Measurements from ENCODE around the gene GATB. TPM values are rescaled to one million over a fixed set of nuclear protein-coding genes. Genes with fewer than 3 reads are reported as not detected.

The GATB gene
- total RNA-seq, 1 donor from 2014 or later: 17.7 TPM

DNA sequence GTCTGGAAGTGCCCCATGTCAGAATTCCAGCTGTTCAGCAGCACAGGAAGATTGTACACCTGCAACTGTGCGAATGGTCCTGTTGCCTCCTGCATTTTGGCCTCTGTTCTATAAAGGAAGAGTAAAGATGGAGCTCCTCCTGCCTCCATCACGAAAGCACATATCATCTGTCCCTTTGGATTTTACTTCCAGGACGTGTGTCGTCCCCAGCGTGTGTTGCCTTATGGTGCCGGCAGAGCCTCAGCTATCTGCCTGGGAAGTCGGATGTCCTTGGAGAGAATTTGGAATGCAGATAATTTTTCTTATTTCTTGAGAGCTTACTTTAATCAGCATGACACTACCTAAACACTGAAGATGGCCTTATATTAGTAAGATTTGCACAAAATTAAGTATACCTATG is 97.7 kb downstream of the GATB start:
- no peaks in the 10 kb centered on the region for H3K36me3 ChIP-seq
- intact Hi-C loops (cut with DNase I): no loop called here

DNA sequence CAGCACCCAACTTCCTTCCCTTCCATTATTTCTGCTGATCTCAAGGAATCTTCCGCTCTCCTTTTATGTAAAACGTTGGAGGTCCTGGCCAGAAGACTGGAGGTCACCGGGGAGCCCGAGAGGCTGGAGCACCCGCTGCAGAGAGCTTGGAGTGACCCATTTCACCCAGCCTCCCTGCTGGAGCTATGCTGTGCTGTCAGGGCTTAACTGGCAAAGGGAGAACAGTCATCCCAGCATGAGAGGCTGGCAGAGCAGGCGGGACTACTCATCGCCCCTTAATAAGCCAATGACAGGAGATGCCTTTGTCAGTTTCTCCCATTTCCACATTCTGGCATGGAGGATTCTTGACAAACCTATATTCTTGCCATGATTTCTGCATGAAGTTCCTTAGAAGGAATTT is 98.9 kb downstream of the GATB start:
- Histone ChIP-seq H3K36me3 (peaks cover 2% of the 10 kb centered on the region), H3K27ac (no peak overlapping the region), H3K27me3 (no peaks in the 10 kb centered on the region), H3K4me3 (no peak overlapping the region), H3K4me1 (no peaks in the 10 kb centered on the region), H3K9me3 (no peaks in the 10 kb centered on the region)
- TF ChIP-seq, protein P1, sequence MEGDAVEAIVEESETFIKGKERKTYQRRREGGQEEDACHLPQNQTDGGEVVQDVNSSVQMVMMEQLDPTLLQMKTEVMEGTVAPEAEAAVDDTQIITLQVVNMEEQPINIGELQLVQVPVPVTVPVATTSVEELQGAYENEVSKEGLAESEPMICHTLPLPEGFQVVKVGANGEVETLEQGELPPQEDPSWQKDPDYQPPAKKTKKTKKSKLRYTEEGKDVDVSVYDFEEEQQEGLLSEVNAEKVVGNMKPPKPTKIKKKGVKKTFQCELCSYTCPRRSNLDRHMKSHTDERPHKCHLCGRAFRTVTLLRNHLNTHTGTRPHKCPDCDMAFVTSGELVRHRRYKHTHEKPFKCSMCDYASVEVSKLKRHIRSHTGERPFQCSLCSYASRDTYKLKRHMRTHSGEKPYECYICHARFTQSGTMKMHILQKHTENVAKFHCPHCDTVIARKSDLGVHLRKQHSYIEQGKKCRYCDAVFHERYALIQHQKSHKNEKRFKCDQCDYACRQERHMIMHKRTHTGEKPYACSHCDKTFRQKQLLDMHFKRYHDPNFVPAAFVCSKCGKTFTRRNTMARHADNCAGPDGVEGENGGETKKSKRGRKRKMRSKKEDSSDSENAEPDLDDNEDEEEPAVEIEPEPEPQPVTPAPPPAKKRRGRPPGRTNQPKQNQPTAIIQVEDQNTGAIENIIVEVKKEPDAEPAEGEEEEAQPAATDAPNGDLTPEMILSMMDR (IDR thresholded peaks at IDR 0.05): no peak
- DNase-seq (no peak), ATAC-seq (no peak)
- intact Hi-C loops (cut with DNase I): no loop called here

More for the DNA sequence above, 97.7 kb downstream of the GATB start:
- Histone ChIP-seq H3K4me1 (no peaks in the 10 kb centered on the region), H3K4me3 (no peak overlapping the region), H3K27ac (no peak overlapping the region), H3K9me3 (no peaks in the 10 kb centered on the region), H3K27me3 (no peaks in the 10 kb centered on the region)
- ATAC-seq (no peak), DNase-seq (no peak)
- TF ChIP-seq, protein P1 (IDR thresholded peaks at IDR 0.05): no peak

DNA sequence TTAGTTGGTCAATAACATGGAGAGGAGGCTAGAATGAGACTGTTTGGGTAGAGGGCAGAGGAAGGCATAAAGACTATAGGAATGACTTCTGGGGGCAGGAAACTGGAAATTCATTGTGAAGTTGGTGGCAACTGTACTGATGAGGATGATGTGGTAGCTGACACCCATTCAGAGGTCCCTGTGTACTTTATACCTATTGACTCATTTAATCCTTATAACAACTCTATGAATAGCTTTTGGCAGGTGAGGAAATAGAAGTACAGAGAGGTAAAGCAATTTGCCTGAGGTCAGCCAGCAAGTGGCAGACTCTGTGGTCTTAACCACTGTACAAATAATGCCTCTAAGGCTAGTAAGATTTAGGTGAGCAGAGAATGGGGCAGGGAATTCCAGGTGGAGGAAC is 100.1 kb downstream of the GATB start:
- Histone ChIP-seq H3K9me3 (no peaks in the 10 kb centered on the region), H3K4me3 (no peak overlapping the region), H3K27me3 (no peaks in the 10 kb centered on the region), H3K36me3 (peaks cover 5% of the 10 kb centered on the region), H3K4me1 (no peaks in the 10 kb centered on the region), H3K27ac (no peak overlapping the region)
- no peak for DNase-seq
- TF ChIP-seq, protein P1 (IDR thresholded peaks at IDR 0.05): no peak
- intact Hi-C loops (cut with DNase I): no loop called here
- no peak for ATAC-seq

DNA sequence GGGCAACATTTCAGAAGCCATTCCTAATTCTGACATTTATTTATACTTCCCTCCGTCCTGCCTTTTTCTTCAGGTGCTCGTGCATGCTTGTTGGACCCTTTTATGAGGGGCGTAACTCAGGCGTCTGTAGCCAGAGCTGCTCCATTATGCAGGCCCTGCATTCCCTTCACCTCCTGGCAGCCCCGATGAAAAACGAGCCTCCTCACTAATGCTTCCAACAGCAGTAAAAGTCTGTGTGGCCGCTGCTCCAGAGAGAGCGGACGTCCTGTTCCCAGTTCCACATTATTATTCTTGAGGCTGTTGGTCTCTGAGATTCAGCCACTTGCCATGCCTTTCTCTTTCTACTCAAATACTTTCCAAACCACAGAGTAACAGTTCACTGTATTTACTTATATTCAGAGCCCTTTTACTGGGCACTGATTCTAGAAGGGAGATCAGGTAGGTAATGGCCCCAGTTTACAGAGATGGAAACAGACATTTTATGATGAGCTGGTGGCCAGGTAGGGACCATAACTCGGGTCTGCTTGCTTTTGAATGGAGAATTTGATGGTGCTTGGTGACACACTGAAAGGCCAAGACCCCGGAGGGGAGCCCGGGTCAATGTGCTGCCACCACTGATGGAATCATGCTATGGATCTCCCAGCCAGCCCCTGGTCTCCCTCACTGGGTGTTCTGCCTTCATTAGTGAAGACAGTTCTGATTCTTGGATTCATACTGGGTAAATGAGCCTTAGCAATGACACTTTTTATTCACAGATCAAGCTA is 101.0 kb downstream of the GATB start:
- H3K4me1 ChIP-seq: no peaks in the 10 kb centered on the region
- no peaks in the 10 kb centered on the region for H3K9me3 ChIP-seq
- H3K27me3 ChIP-seq: no peaks in the 10 kb centered on the region
- TF ChIP-seq, protein P1 (IDR thresholded peaks at IDR 0.05): no peak
- H3K4me3 ChIP-seq: no peak overlapping the region
- DNase-seq: no peak
- H3K36me3 ChIP-seq: peaks cover 5% of the 10 kb centered on the region
- intact Hi-C loops (cut with DNase I): no loop called here
- ATAC-seq: no peak
- peak overlapping the region; percentile 37 for H3K27ac ChIP-seq

DNA sequence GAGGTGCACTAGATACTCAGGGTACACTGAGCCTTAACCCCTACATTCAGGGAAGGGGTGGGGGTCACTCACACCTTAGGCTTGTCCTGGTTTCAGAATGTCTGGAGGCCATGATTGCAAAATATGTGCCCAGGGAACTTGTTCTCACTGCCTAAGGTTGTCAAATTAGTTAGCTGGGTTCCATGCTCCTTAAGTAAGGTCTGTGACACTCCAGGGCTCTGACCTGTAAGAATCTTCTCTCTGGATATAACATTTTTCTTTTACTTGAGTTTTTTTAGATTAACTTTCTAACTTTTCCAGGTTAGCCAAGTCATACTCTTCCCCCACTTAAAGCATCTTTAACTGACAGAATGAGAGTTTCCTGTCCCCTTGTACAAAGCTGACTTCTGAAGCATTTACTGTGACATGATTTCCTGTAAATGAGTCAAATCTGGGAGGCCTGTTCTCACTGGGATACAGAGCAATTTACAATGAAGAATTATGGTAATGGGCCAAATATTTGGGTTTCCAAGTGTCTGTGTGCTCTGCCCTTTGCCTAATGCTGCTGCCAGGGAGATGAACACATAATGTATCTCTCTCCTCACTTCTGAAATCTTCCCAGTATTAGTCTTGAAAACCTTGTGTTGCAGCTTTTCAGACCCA is 101.7 kb downstream of the GATB start:
- Histone ChIP-seq H3K36me3 (peaks cover 5% of the 10 kb centered on the region), H3K27ac (no peak overlapping the region), H3K27me3 (no peaks in the 10 kb centered on the region), H3K4me3 (no peak overlapping the region), H3K4me1 (no peaks in the 10 kb centered on the region), H3K9me3 (no peaks in the 10 kb centered on the region)
- intact Hi-C loops (cut with DNase I): no loop called here
- no peak for DNase-seq
- TF ChIP-seq, protein P1 (IDR thresholded peaks at IDR 0.05): no peak
- ATAC-seq: no peak
